Neural progenitor cell (in vitro differentiated cells): Measurements from ENCODE around the gene SLC25A31. TPM values are rescaled to one million over a fixed set of nuclear protein-coding genes. Genes with fewer than 3 reads are reported as not detected.

Source experiments
- DNase-seq: peaks from one replicate; pipeline ENCODE4 v3.0.0-alpha.2; 2016; ENCODE audit warnings: low spot score
- H2AFZ ChIP-seq: fragments of 200-600 bp; sonication (generic); replicated peaks from 2 replicates; pipeline ENCODE4 v1.6.1; 2016; ENCODE audit warnings: antibody characterized with exemption
- H3F3A ChIP-seq: fragments of 200-600 bp; sonication (generic); 2 replicates; pipeline ENCODE4 v1.6.1; 2016; ENCODE audit warnings: antibody characterized with exemption, low read depth
- H3K27ac ChIP-seq: fragments of 200-600 bp; sonication (generic); 2 replicates; pipeline ENCODE4 v1.5.1; 2016; ENCODE audit warnings: mild to moderate bottlenecking
- H3K27me3 ChIP-seq: fragments of 200-600 bp; sonication (generic); 2 replicates; pipeline ENCODE4 v1.6.1; 2016; ENCODE audit warnings: mild to moderate bottlenecking, moderate library complexity
- H3K36me3 ChIP-seq: fragments of 200-600 bp; sonication (generic); 2 replicates; pipeline ENCODE4 v1.5.1; 2016
- H3K4me1 ChIP-seq: fragments of 200-600 bp; sonication (generic); 2 replicates; pipeline ENCODE4 v1.6.1; 2016; ENCODE audit warnings: mixed run types
- H3K4me2 ChIP-seq: fragments of 200-600 bp; sonication (generic); 2 replicates; pipeline ENCODE4 v1.6.1; 2016
- H3K4me3 ChIP-seq: fragments of 200-600 bp; sonication (generic); 2 replicates; pipeline ENCODE4 v1.5.1; 2016
- H3K79me2 ChIP-seq: fragments of 200-600 bp; sonication (generic); 2 replicates; pipeline ENCODE4 v1.6.1; 2016; ENCODE audit warnings: low read depth
- H3K9ac ChIP-seq: fragments of 200-600 bp; sonication (generic); 2 replicates; pipeline ENCODE4 v1.6.1; 2016
- H3K9me3 ChIP-seq: fragments of 200-600 bp; sonication (generic); 2 replicates; pipeline ENCODE4 v1.5.1; 2016; ENCODE audit warnings: low read depth
- H4K20me1 ChIP-seq: fragments of 200-600 bp; sonication (generic); 2 replicates; pipeline ENCODE4 v1.6.1; 2016; ENCODE audit warnings: low read depth
- H3K27ac Mint-ChIP-seq: 3 replicates; pipeline ENCODE4 v1.8.0; 2021; ENCODE audit warnings: mixed read lengths
- H3K27me3 Mint-ChIP-seq: 2 replicates; pipeline ENCODE4 v1.8.0; 2022; ENCODE audit warnings: low read depth, mild to moderate bottlenecking, inconsistent platforms, moderate library complexity, mixed read lengths; ENCODE audit not compliant: insufficient read depth
- H3K36me3 Mint-ChIP-seq: 3 replicates; pipeline ENCODE4 v1.8.0; 2021; ENCODE audit warnings: mixed read lengths
- H3K4me1 Mint-ChIP-seq: 3 replicates; pipeline ENCODE4 v1.8.0; 2021; ENCODE audit warnings: mixed read lengths
- H3K4me3 Mint-ChIP-seq: 3 replicates; pipeline ENCODE4 v1.8.0; 2021; ENCODE audit warnings: mild to moderate bottlenecking, moderate library complexity, mixed read lengths
- H3K9me3 Mint-ChIP-seq: 3 replicates; pipeline ENCODE4 v1.8.0; 2020; ENCODE audit warnings: mixed read lengths
- CTCF ChIP-seq: fragments of 200-600 bp; sonication (generic); IDR thresholded peaks from 2 replicates; pipeline ENCODE4 v1.5.1; 2017; ENCODE audit warnings: antibody characterized with exemption, mild to moderate bottlenecking
- EZH2 ChIP-seq: fragments of 200-600 bp; sonication (generic); IDR thresholded peaks from 2 replicates; pipeline ENCODE4 v1.6.1; 2017; ENCODE audit warnings: antibody characterized with exemption, mild to moderate bottlenecking, moderate library complexity
- EZH2phosphoT487 ChIP-seq: fragments of 200-600 bp; sonication (generic); IDR thresholded peaks from 2 replicates; pipeline ENCODE4 v1.6.1; 2017; ENCODE audit warnings: antibody characterized with exemption
- total RNA-seq: library from RNA; depleted of rRNA; stranded (reverse); fragments of >200 nt; gene quantifications from 2 replicates; pipeline ENCODE4 v1.2.3, GENCODE V29; 2015; ENCODE audit warnings: low replicate concordance

The SLC25A31 gene
- total RNA-seq, 1 donor from 2014 or later: 0.21 TPM

GRCh38 chr4:127782275-127783025 is 52.2 kb downstream of the SLC25A31 start, which contains the start of gene HSPA4L:
Gene HSPA4L (plus strand): TSS chr4:127782322. CDS start chr4:127782551, 229 bp downstream.
- peak within 1 kb of the TSS; percentile 80 for H2AFZ ChIP-seq
- H3K9ac ChIP-seq: peak within 1 kb of the TSS; percentile 7
- peak within 1 kb of the TSS; percentile 97 for H3K27ac Mint-ChIP-seq
- no peaks in the 10 kb centered on the region for H3K9me3 Mint-ChIP-seq
- no peaks in the 10 kb centered on the region for H3K36me3 ChIP-seq
- peaks cover 16% of the 10 kb centered on the region for H3K27me3 Mint-ChIP-seq
- DNase-seq: peak; percentile 67
- no peaks in the 10 kb centered on the region for H3K9me3 ChIP-seq
- peaks cover 13% of the 10 kb centered on the region for H3K4me1 ChIP-seq
- H3K36me3 Mint-ChIP-seq: no peaks in the 10 kb centered on the region
- peak within 1 kb of the TSS; percentile 88 for H3K4me2 ChIP-seq
- peaks cover 55% of the 10 kb centered on the region for H3K27me3 ChIP-seq
- peak within 1 kb of the TSS; percentile 99 for H3K4me3 Mint-ChIP-seq
- H3F3A ChIP-seq: peaks cover 11% of the 10 kb centered on the region
- H3K4me3 ChIP-seq: peak within 1 kb of the TSS; percentile 54
- peaks cover 21% of the 10 kb centered on the region for H3K4me1 Mint-ChIP-seq
- H4K20me1 ChIP-seq: no peaks in the 10 kb centered on the region
- TF ChIP-seq EZH2phosphoT487 (no peak), CTCF (peak; percentile 38)
- H3K79me2 ChIP-seq: no peaks in the 10 kb centered on the region
- no peak within 1 kb of the TSS for H3K27ac ChIP-seq

- H3K27ac ChIP-seq: no peak overlapping the region
- H3K4me3 Mint-ChIP-seq: peak overlapping the region; percentile 99
- no peak overlapping the region for H3K27ac Mint-ChIP-seq
Measured at GRCh38 chr4:127783026-127783769, 53.0 kb downstream of the SLC25A31 start.

More at GRCh38 chr4:127783026-127783769, 53.0 kb downstream of the SLC25A31 start:
- peak; percentile 53 for DNase-seq
- Histone ChIP-seq H3K36me3 (no peaks in the 10 kb centered on the region), H3K9me3 (no peaks in the 10 kb centered on the region), H3K4me3 (peak overlapping the region; percentile 54), H3K27me3 (peaks cover 55% of the 10 kb centered on the region), H3K79me2 (no peaks in the 10 kb centered on the region), H3K4me2 (peak overlapping the region; percentile 88), H3K9ac (no peak overlapping the region), H2AFZ (peak overlapping the region; percentile 80), H3K4me1 (peaks cover 6% of the 10 kb centered on the region), H4K20me1 (no peaks in the 10 kb centered on the region), H3F3A (peaks cover 11% of the 10 kb centered on the region)
- H3K27me3 Mint-ChIP-seq: peaks cover 16% of the 10 kb centered on the region
- peaks cover 14% of the 10 kb centered on the region for H3K4me1 Mint-ChIP-seq
- TF ChIP-seq EZH2phosphoT487 (peak; percentile 75), EZH2 (peak; percentile 80), CTCF (no peak)
- H3K36me3 Mint-ChIP-seq: no peaks in the 10 kb centered on the region
- no peaks in the 10 kb centered on the region for H3K9me3 Mint-ChIP-seq
